Smooth muscle cell (in vitro differentiated cells): ENCODE data around the gene GNG4. TPM values are rescaled to one million over a fixed set of nuclear protein-coding genes. Genes with fewer than 3 reads are reported as not detected.
"Not testable (repeated sequence)": the region's sequence is repeated elsewhere in the genome, so short reads cannot be mapped to it uniquely, and the experiment has no call there.

Experiments
- DNase-seq: peaks from one replicate; lab custom pipeline; 2025; ENCODE audit not compliant: unreplicated experiment; lab: John Stamatoyannopoulos, UW
- H2AFZ ChIP-seq: fragments of 200-600 bp; sonication (generic); 2 replicates; pipeline ENCODE4 v1.6.0; 2016; ENCODE audit warnings: antibody characterized with exemption, low read depth, mild to moderate bottlenecking
- H3F3A ChIP-seq: fragments of 200-600 bp; sonication (generic); 2 replicates; pipeline ENCODE4 v1.6.0; 2017; ENCODE audit warnings: antibody characterized with exemption, low read depth
- H3K27ac ChIP-seq: fragments of 200-600 bp; sonication (generic); 2 replicates; pipeline ENCODE4 v1.5.1; 2016; ENCODE audit warnings: low read depth, mild to moderate bottlenecking
- H3K27me3 ChIP-seq: fragments of 200-600 bp; sonication (generic); 2 replicates; pipeline ENCODE4 v1.6.1; 2016; ENCODE audit warnings: low read depth, mild to moderate bottlenecking
- H3K36me3 ChIP-seq: fragments of 200-600 bp; sonication (generic); 2 replicates; pipeline ENCODE4 v1.5.1; 2016; ENCODE audit warnings: low read depth
- H3K4me1 ChIP-seq: fragments of 200-600 bp; sonication (generic); 2 replicates; pipeline ENCODE4 v1.5.1; 2016; ENCODE audit warnings: low read depth
- H3K4me2 ChIP-seq: fragments of 200-600 bp; sonication (generic); 2 replicates; pipeline ENCODE4 v1.6.0; 2016; ENCODE audit warnings: mild to moderate bottlenecking
- H3K4me3 ChIP-seq: fragments of 200-600 bp; sonication (generic); 2 replicates; pipeline ENCODE4 v1.5.1; 2016; ENCODE audit warnings: mild to moderate bottlenecking
- H3K79me2 ChIP-seq: fragments of 200-600 bp; sonication (generic); 2 replicates; pipeline ENCODE4 v1.6.0; 2016; ENCODE audit warnings: low read depth, mild to moderate bottlenecking
- H3K9ac ChIP-seq: fragments of 200-600 bp; sonication (generic); 2 replicates; pipeline ENCODE4 v1.6.0; 2016; ENCODE audit warnings: low read depth
- H3K9me3 ChIP-seq: fragments of 200-600 bp; sonication (generic); replicated peaks from 2 replicates; pipeline ENCODE4 v1.5.1; 2016; ENCODE audit warnings: low read depth
- H4K20me1 ChIP-seq: fragments of 200-600 bp; sonication (generic); 2 replicates; pipeline ENCODE4 v1.6.0; 2016; ENCODE audit warnings: low read depth
- CTCF ChIP-seq: fragments of 200-600 bp; sonication (generic); IDR thresholded peaks from 2 replicates; pipeline ENCODE4 v1.5.1; 2017; ENCODE audit warnings: borderline replicate concordance, mild to moderate bottlenecking, antibody characterized with exemption; ENCODE audit not compliant: insufficient read depth, poor library complexity, severe bottlenecking
- WGBS: methylation state at CpG from one replicate; pipeline ENCODE4 v1.1.7; 2016; ENCODE audit warnings: low lambda C conversion rate; 5-methylcytosine and 5-hydroxymethylcytosine counted together
- polyA plus RNA-seq: library from polyadenylated mRNA; unstranded; fragments of >200 nt; fragmentation: Nextera tagmentation; extraction: Ambion mirVana; gene quantifications from 2 replicates; pipeline ENCODE4 v1.2.1, GENCODE V29; 2016
- total RNA-seq: library from RNA; depleted of rRNA; stranded (reverse); fragments of >200 nt; gene quantifications from 2 replicates; pipeline ENCODE4 v1.2.3, GENCODE V29; 2014

GNG4 gene
- total and polyA plus RNA-seq, 2 experiments from 2014 or later: 2.7 to 3.1 TPM

- no peaks in the 10 kb centered on the region for H3K27me3 ChIP-seq
- no peaks in the 10 kb centered on the region for H3K79me2 ChIP-seq
- no peak for TF ChIP-seq CTCF
- WGBS: 73% methylated on average over 8 of the region's 8 CpGs
- no peak overlapping the region for H3K4me2 ChIP-seq
- H3F3A ChIP-seq: no peaks in the 10 kb centered on the region
- no peak overlapping the region for H3K27ac ChIP-seq
- DNase-seq: no peak
- H3K4me1 ChIP-seq: no peaks in the 10 kb centered on the region
- no peak overlapping the region for H3K9ac ChIP-seq
- H4K20me1 ChIP-seq: no peaks in the 10 kb centered on the region
- no peak overlapping the region for H2AFZ ChIP-seq
- H3K9me3 ChIP-seq: no peaks in the 10 kb centered on the region
- H3K36me3 ChIP-seq: no peaks in the 10 kb centered on the region
- H3K4me3 ChIP-seq: no peak overlapping the region
These were observed 24.8 kb downstream of the GNG4 start for GRCh38 chr1:235624721-235625333.

GRCh38 chr1:235622936-235623779 lies 26.4 kb downstream of the GNG4 start:
- Histone ChIP-seq H3K27ac (no peak overlapping the region), H3K4me1 (no peaks in the 10 kb centered on the region), H3F3A (no peaks in the 10 kb centered on the region), H3K27me3 (no peaks in the 10 kb centered on the region), H3K9ac (no peak overlapping the region), H4K20me1 (no peaks in the 10 kb centered on the region), H3K9me3 (no peaks in the 10 kb centered on the region), H3K4me2 (no peak overlapping the region), H3K79me2 (no peaks in the 10 kb centered on the region), H3K36me3 (no peaks in the 10 kb centered on the region), H2AFZ (no peak overlapping the region), H3K4me3 (no peak overlapping the region)
- WGBS: 85% methylated on average over 18 of the region's 18 CpGs
- DNase-seq: no peak
- TF ChIP-seq CTCF: no peak

GRCh38 chr1:235619149-235619548 lies 30.4 kb downstream of the GNG4 start:
- H3K79me2 ChIP-seq, H3K9me3 ChIP-seq, H3K27me3 ChIP-seq, H3K4me1 ChIP-seq, H3K36me3 ChIP-seq, H3K9ac ChIP-seq, H3K4me2 ChIP-seq, H3K4me3 ChIP-seq, H3K27ac ChIP-seq, DNase-seq, H4K20me1 ChIP-seq, H3F3A ChIP-seq, H2AFZ ChIP-seq: not testable (repeated sequence)
- 81% methylated on average over 2 of the region's 2 CpGs for WGBS

- H3K27me3 ChIP-seq: no peaks in the 10 kb centered on the region
- TF ChIP-seq CTCF: peak; percentile 31
- H2AFZ ChIP-seq: no peak overlapping the region
- H3K36me3 ChIP-seq: no peaks in the 10 kb centered on the region
- no peak for DNase-seq
- WGBS: 83% methylated on average over 3 of the region's 3 CpGs
- H3K9ac ChIP-seq: no peak overlapping the region
- H3K27ac ChIP-seq: no peak overlapping the region
- H3F3A ChIP-seq: no peaks in the 10 kb centered on the region
- no peak overlapping the region for H3K4me3 ChIP-seq
- H3K9me3 ChIP-seq: no peaks in the 10 kb centered on the region
- no peaks in the 10 kb centered on the region for H3K4me1 ChIP-seq
- no peaks in the 10 kb centered on the region for H4K20me1 ChIP-seq
- H3K4me2 ChIP-seq: peak overlapping the region; percentile 25
- no peaks in the 10 kb centered on the region for H3K79me2 ChIP-seq
These were observed 31.8 kb downstream of the GNG4 start for GRCh38 chr1:235617808-235618207.
